ENCODE data around the gene RASSF5.

DNA sequence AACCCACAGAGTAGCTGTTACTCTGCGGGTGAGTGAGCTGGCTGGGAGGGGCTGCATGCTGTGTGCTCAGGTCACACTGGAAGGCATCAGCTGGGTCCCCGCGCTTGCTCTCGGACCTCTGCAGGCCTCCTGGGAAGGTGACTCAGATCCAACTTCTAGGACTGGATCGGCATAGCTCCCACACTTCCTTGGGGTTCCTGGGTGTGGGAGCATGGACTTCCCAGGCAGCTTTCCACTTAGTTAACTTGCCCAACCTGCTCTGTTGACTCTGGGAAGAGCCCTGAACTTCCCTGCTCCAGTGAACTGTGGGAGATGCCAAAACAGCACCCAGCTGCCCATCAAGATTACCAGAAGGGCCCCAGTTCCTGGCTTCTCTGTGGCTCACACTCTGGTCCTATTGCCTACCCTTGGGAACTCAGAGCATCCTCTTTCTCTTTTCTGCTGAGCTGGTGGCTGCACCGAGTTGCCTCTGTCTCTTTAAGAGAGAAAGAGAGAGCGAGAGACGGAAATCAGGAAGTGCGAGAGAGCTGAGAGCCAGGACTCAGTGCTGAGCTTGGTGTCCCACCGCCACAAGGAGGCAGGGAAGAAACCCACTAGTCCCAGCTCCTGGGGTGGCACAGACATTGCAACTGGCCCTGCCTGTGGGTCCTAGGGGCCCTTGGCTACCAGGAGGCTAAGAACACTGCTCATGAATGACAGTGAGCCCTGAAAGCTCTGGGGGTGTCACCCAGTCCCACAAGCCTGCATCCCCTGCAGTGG, 37.2 kb upstream of the RASSF5 start, which contains the start of gene IKBKE:
- TF ChIP-seq POLR2AphosphoS5 (IDR thresholded peaks at IDR 0.05; ENCODE audit: low read depth, low read length) (no peak; the same call in 1 of the 2 replicates), SIN3A (IDR thresholded peaks at IDR 0.05; ENCODE audit: borderline replicate concordance, insufficient read depth, low read length) (no peak)

Measured in PFSK-1 (cell line).